ENCODE results near the gene SDK1. TPM values are rescaled to one million over a fixed set of nuclear protein-coding genes. Genes with fewer than 3 reads are reported as not detected.

SDK1 gene
- total and polyA plus RNA-seq, 2 donors: 9.8 to 15.1 TPM

- H3K36me3 ChIP-seq (ENCODE audit: insufficient read depth): no peaks in the 10 kb centered on the region
- no peak overlapping the region for H3K27ac ChIP-seq (ENCODE audit: low read depth)
- H3K4me1 ChIP-seq (ENCODE audit: insufficient read depth): no peaks in the 10 kb centered on the region
- H3K4me3 ChIP-seq (ENCODE audit: low read depth, low read length): no peak overlapping the region
- DNase-seq (ENCODE audit: extremely low spot score): no peak
- 94% methylated on average over 19 of the region's 19 CpGs for WGBS
Measured at GRCh38 chr7:3974329-3974728, 673.3 kb downstream of the SDK1 start.

GRCh38 chr7:3975371-3975770 is 674.3 kb downstream of the SDK1 start:
- H3K36me3 ChIP-seq (ENCODE audit: insufficient read depth): no peaks in the 10 kb centered on the region
- WGBS: 97% methylated on average over 6 of the region's 6 CpGs
- H3K4me3 ChIP-seq (ENCODE audit: low read depth, low read length): no peak overlapping the region
- H3K27ac ChIP-seq (ENCODE audit: low read depth): no peak overlapping the region
- H3K4me1 ChIP-seq (ENCODE audit: insufficient read depth): no peaks in the 10 kb centered on the region
- no peak for DNase-seq (ENCODE audit: extremely low spot score)

DNA sequence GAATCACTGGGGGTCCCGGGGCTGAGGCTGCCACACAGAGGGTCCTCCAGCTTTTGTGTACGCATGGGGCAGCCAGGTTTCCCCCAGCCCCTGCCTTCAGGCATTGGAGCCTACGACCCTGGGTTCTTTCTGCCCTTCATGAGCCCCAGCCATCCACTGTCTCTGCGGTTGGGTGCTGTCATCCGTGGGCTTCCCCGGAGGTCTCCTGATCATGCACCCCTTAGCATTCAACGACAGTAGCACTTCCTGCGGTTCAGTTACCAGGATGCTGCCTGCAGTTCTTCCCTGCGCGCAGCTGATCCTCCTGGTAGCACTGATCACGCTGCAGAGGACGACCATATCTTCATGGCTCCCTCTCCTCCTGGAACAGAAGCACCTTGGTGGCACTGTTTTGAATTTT is 676.3 kb downstream of the SDK1 start:
- DNase-seq (ENCODE audit: extremely low spot score): no peak
- Histone ChIP-seq H3K4me3 (ENCODE audit: low read depth, low read length) (no peak overlapping the region), H3K4me1 (ENCODE audit: insufficient read depth) (no peaks in the 10 kb centered on the region), H3K36me3 (ENCODE audit: insufficient read depth) (no peaks in the 10 kb centered on the region), H3K27ac (ENCODE audit: low read depth) (no peak overlapping the region)
- WGBS: 94% methylated on average over 12 of the region's 12 CpGs

GRCh38 chr7:3978839-3979238 is 677.8 kb downstream of the SDK1 start:
- DNase-seq (ENCODE audit: extremely low spot score): no peak
- Histone ChIP-seq H3K36me3 (ENCODE audit: insufficient read depth) (no peaks in the 10 kb centered on the region), H3K27ac (ENCODE audit: low read depth) (no peak overlapping the region), H3K4me1 (ENCODE audit: insufficient read depth) (no peaks in the 10 kb centered on the region), H3K4me3 (ENCODE audit: low read depth, low read length) (no peak overlapping the region)
- WGBS: 89% methylated on average over 8 of the region's 8 CpGs

GRCh38 chr7:3979611-3980299 is 678.7 kb downstream of the SDK1 start:
- DNase-seq (ENCODE audit: extremely low spot score): no peak
- Histone ChIP-seq H3K36me3 (ENCODE audit: insufficient read depth) (no peaks in the 10 kb centered on the region), H3K27ac (ENCODE audit: low read depth) (no peak overlapping the region), H3K4me3 (ENCODE audit: low read depth, low read length) (no peak overlapping the region), H3K4me1 (ENCODE audit: insufficient read depth) (no peaks in the 10 kb centered on the region)
- 81% methylated on average over 5 of the region's 5 CpGs for WGBS

DNA sequence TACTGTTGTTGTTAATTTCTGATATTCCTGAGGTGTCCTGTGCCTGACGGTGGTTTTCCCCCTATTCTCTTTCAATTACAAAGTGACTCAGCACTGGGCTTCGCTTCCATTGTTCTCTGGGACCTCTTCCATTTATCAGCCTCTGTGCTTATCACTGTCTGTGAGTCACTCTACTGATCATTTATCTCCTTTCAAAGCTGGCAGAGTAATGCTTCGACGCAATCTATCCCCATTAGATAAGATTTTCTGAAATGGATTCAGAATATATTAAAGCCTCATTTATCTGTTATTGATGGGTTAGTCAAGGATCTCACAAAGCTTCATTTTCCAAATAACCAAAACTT is 679.2 kb downstream of the SDK1 start:
- 60% methylated on average over 4 of the region's 4 CpGs for WGBS
- Histone ChIP-seq H3K4me3 (ENCODE audit: low read depth, low read length) (no peak overlapping the region), H3K27ac (ENCODE audit: low read depth) (no peak overlapping the region), H3K4me1 (ENCODE audit: insufficient read depth) (no peaks in the 10 kb centered on the region), H3K36me3 (ENCODE audit: insufficient read depth) (no peaks in the 10 kb centered on the region)
- DNase-seq (ENCODE audit: extremely low spot score): no peak

DNA sequence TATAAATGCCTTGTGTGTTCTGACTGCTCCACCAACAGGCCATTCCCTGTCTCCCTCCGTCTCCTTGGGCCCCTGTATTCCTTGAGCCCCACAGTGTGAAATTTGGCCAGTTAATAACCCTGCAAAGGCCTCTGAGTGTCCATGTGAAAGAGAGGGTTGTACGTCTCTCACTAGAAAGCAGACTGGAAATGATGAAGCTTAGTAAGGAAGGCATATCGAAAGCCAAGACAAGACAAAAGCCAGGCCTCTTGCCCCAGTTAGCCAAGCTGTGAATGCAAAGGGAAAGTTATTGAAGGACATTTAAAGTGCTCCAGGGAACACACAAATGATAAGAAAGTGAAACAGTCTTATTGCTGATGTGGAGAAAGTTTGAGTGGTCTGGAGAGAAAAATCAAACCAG is 680.2 kb downstream of the SDK1 start:
- H3K27ac ChIP-seq (ENCODE audit: low read depth): no peak overlapping the region
- DNase-seq (ENCODE audit: extremely low spot score): no peak
- 50% methylated on average over 3 of the region's 3 CpGs for WGBS
- no peaks in the 10 kb centered on the region for H3K4me1 ChIP-seq (ENCODE audit: insufficient read depth)
- no peaks in the 10 kb centered on the region for H3K36me3 ChIP-seq (ENCODE audit: insufficient read depth)
- H3K4me3 ChIP-seq (ENCODE audit: low read depth, low read length): no peak overlapping the region

- Histone ChIP-seq H3K4me3 (ENCODE audit: low read depth, low read length) (no peak overlapping the region), H3K27ac (ENCODE audit: low read depth) (no peak overlapping the region), H3K4me1 (ENCODE audit: insufficient read depth) (no peaks in the 10 kb centered on the region), H3K36me3 (ENCODE audit: insufficient read depth) (no peaks in the 10 kb centered on the region)
- 91% methylated on average over 5 of the region's 5 CpGs for WGBS
- DNase-seq (ENCODE audit: extremely low spot score): no peak
Measured at GRCh38 chr7:3984456-3984855, 683.4 kb downstream of the SDK1 start.

GRCh38 chr7:3986927-3987326 is 685.9 kb downstream of the SDK1 start:
- DNase-seq (ENCODE audit: extremely low spot score): no peak
- no peaks in the 10 kb centered on the region for H3K36me3 ChIP-seq (ENCODE audit: insufficient read depth)
- no peak overlapping the region for H3K4me3 ChIP-seq (ENCODE audit: low read depth, low read length)
- no peak overlapping the region for H3K27ac ChIP-seq (ENCODE audit: low read depth)
- 73% methylated on average over 5 of the region's 5 CpGs for WGBS
- H3K4me1 ChIP-seq (ENCODE audit: insufficient read depth): no peaks in the 10 kb centered on the region

GRCh38 chr7:3987426-3987927 is 686.4 kb downstream of the SDK1 start:
- Histone ChIP-seq H3K4me1 (ENCODE audit: insufficient read depth) (no peaks in the 10 kb centered on the region), H3K4me3 (ENCODE audit: low read depth, low read length) (no peak overlapping the region), H3K36me3 (ENCODE audit: insufficient read depth) (no peaks in the 10 kb centered on the region), H3K27ac (ENCODE audit: low read depth) (no peak overlapping the region)
- no peak for DNase-seq (ENCODE audit: extremely low spot score)
- 94% methylated on average over 14 of the region's 14 CpGs for WGBS

DNA sequence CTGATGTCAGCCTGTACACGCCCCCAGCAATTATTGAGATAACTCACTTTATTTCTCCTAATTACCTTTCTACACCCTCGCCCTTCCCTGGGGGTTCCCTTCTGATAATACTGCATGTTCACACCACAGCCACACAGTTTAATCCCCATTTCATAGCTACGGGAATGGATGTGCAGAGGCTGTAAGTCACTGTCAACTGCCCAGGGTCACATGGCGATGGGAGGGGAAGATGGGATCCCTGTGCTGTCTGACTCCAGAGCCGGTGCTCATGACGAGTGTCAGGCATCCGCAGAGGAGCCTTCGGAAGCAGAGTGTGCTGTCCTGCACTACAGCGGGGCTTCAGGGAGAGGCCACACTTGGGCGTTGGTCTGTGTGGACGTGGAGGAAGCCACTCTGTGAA is 688.7 kb downstream of the SDK1 start:
- no peak overlapping the region for H3K4me3 ChIP-seq (ENCODE audit: low read depth, low read length)
- H3K27ac ChIP-seq (ENCODE audit: low read depth): no peak overlapping the region
- no peaks in the 10 kb centered on the region for H3K4me1 ChIP-seq (ENCODE audit: insufficient read depth)
- 95% methylated on average over 11 of the region's 11 CpGs for WGBS
- no peaks in the 10 kb centered on the region for H3K36me3 ChIP-seq (ENCODE audit: insufficient read depth)
- DNase-seq (ENCODE audit: extremely low spot score): no peak

DNA sequence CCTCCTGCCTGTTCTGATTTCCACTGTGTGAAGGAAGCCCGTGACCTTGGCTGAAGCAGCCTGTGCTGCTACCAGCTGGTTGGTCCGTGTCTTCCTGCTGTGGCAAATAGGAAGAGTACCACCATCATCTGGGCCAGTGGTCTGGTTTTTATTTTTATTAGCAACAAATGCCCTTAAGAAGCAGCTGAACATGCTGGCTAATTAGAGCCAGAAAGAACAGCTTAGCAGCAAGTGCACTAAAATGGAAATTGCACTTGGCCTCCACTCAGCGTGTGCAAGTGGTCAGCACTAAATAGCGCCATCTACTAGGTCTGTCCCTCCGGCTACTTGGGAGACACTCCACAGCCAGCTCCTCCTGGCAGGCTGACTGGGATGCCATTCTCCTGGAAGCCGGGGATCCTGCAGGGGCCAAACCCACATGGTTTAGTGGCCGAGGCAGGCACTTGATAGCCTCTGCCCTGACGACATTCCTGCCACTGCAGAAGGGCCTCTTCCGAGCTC is 690.7 kb downstream of the SDK1 start:
- no peak for DNase-seq (ENCODE audit: extremely low spot score)

GRCh38 chr7:3992841-3993240 is 691.8 kb downstream of the SDK1 start:
- Histone ChIP-seq H3K4me1 (ENCODE audit: insufficient read depth) (no peaks in the 10 kb centered on the region), H3K4me3 (ENCODE audit: low read depth, low read length) (no peak overlapping the region), H3K36me3 (ENCODE audit: insufficient read depth) (no peaks in the 10 kb centered on the region), H3K27ac (ENCODE audit: low read depth) (no peak overlapping the region)
- no peak for DNase-seq (ENCODE audit: extremely low spot score)
- WGBS: 92% methylated on average over 7 of the region's 7 CpGs

More for the DNA sequence above, 690.7 kb downstream of the SDK1 start:
- whole genome bisulfite sequencing: 84% methylated on average over 9 of the region's 9 CpGs
- H3K4me3 ChIP-seq (ENCODE audit: low read depth, low read length): no peak overlapping the region
- H3K36me3 ChIP-seq (ENCODE audit: insufficient read depth): no peaks in the 10 kb centered on the region
- no peaks in the 10 kb centered on the region for H3K4me1 ChIP-seq (ENCODE audit: insufficient read depth)
- no peak overlapping the region for H3K27ac ChIP-seq (ENCODE audit: low read depth)

DNA sequence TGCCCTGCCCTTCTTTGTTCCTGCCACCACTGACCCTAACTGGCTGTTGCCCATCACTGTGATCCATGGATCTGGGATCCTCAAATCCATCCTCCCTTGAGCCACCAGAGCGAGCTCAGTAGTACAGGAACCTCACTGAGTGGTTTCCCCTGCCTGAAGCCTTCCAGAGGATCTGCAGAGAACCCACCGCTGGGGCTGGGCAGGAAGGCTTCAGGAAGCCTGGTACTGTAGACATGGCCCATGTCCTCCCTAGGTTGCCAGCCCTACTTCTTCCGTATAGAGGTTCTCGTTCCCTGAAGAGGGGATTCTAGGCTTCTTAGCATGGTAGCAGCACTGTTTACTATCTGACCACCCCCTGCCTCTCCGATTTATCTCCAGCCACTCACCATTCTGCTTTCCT is 693.7 kb downstream of the SDK1 start:
- Histone ChIP-seq H3K4me3 (ENCODE audit: low read depth, low read length) (no peak overlapping the region), H3K4me1 (ENCODE audit: insufficient read depth) (no peaks in the 10 kb centered on the region), H3K36me3 (ENCODE audit: insufficient read depth) (no peaks in the 10 kb centered on the region), H3K27ac (ENCODE audit: low read depth) (no peak overlapping the region)
- DNase-seq (ENCODE audit: extremely low spot score): no peak
- WGBS: 84% methylated on average over 5 of the region's 5 CpGs
